Prostate gland (tissue), 2 donors: ENCODE data around the gene COL15A1.

Source experiments
- POLR2A ChIP-seq: fragments of 450-650 bp; IDR thresholded peaks from one replicate; pipeline ENCODE4 v1.6.1; 2016; ENCODE audit warnings: antibody characterized with exemption, mild to moderate bottlenecking
- POLR2AphosphoS5 ChIP-seq: sonication (generic); formaldehyde crosslinking; IDR thresholded peaks from one replicate; pipeline ENCODE4 v1.6.1; 2017; ENCODE audit warnings: antibody characterized with exemption
- TF ChIP-seq, protein P1 (sequence below), 4 experiments: fragments of 200-600 bp in 2 of 4; fragments of 450-650 bp in 2 of 4; sonication (generic) in 2 of 4; IDR thresholded peaks; 1 replicate in 3 of 4; 2 replicates in 1 of 4; pipeline ENCODE4 v1.5.1; 2016 to 2019; ENCODE audit warnings: antibody characterized with exemption in 4 of 4, mild to moderate bottlenecking in 2 of 4, moderate library complexity in 2 of 4

DNA sequence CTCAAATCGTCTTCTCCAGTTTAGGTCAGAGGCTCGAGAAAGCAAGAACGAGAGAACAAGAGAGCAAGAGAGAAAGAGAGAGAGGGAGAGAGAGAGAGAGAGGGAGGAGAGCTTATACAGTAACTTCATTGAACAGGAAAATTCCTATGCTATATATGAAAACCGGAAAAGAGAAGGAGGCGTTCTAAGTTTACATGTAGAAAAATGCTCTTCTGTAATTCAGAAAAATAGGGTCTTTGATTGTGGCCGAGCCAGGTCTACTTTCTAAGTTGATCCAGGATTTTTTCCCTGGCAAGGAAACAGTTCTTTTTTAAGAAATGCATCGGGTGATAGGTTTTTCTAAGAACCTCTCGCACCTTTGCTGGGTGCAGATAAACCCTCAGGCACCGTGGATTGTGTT is 29.5 kb downstream of the COL15A1 start:
- TF ChIP-seq, protein P1, sequence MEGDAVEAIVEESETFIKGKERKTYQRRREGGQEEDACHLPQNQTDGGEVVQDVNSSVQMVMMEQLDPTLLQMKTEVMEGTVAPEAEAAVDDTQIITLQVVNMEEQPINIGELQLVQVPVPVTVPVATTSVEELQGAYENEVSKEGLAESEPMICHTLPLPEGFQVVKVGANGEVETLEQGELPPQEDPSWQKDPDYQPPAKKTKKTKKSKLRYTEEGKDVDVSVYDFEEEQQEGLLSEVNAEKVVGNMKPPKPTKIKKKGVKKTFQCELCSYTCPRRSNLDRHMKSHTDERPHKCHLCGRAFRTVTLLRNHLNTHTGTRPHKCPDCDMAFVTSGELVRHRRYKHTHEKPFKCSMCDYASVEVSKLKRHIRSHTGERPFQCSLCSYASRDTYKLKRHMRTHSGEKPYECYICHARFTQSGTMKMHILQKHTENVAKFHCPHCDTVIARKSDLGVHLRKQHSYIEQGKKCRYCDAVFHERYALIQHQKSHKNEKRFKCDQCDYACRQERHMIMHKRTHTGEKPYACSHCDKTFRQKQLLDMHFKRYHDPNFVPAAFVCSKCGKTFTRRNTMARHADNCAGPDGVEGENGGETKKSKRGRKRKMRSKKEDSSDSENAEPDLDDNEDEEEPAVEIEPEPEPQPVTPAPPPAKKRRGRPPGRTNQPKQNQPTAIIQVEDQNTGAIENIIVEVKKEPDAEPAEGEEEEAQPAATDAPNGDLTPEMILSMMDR (IDR thresholded peaks at IDR 0.05): no peak
- no peak for TF ChIP-seq POLR2A
- TF ChIP-seq POLR2AphosphoS5: no peak
